ENCODE data around the gene ALPK3.

ALPK3 gene

DNA sequence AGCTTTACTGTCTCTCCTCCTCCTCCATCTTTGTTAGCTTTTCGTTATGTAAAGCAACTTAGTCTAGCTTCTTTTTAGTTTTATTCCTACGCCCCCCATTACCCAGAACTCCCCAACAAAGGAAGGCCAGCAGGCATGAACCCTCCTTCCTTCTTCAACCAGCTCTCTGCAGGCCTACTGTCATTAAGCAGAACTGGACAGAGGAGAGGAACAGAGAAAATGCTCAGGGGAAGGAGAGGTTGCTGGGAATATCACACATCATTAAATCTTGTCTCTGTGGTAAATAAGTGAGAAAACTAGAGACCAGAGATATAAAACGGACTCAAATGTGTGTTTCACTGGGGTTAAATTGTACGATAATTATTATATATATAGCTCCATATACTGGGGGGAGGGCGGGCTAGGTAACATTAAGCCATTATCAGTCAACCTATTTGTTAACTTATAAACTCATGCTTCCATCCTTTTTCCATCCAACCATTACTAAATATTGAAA, 48.0 kb downstream of the ALPK3 start:
- no peak overlapping the region for H3K4me3 ChIP-seq (ENCODE audit: low read depth, low read length)
- TF ChIP-seq, protein P1, sequence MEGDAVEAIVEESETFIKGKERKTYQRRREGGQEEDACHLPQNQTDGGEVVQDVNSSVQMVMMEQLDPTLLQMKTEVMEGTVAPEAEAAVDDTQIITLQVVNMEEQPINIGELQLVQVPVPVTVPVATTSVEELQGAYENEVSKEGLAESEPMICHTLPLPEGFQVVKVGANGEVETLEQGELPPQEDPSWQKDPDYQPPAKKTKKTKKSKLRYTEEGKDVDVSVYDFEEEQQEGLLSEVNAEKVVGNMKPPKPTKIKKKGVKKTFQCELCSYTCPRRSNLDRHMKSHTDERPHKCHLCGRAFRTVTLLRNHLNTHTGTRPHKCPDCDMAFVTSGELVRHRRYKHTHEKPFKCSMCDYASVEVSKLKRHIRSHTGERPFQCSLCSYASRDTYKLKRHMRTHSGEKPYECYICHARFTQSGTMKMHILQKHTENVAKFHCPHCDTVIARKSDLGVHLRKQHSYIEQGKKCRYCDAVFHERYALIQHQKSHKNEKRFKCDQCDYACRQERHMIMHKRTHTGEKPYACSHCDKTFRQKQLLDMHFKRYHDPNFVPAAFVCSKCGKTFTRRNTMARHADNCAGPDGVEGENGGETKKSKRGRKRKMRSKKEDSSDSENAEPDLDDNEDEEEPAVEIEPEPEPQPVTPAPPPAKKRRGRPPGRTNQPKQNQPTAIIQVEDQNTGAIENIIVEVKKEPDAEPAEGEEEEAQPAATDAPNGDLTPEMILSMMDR (IDR thresholded peaks at IDR 0.05; ENCODE audit: control insufficient read depth, extremely low read depth, insufficient read depth) = no peak
- no peak for DNase-seq (ENCODE audit: low read depth)

DNA sequence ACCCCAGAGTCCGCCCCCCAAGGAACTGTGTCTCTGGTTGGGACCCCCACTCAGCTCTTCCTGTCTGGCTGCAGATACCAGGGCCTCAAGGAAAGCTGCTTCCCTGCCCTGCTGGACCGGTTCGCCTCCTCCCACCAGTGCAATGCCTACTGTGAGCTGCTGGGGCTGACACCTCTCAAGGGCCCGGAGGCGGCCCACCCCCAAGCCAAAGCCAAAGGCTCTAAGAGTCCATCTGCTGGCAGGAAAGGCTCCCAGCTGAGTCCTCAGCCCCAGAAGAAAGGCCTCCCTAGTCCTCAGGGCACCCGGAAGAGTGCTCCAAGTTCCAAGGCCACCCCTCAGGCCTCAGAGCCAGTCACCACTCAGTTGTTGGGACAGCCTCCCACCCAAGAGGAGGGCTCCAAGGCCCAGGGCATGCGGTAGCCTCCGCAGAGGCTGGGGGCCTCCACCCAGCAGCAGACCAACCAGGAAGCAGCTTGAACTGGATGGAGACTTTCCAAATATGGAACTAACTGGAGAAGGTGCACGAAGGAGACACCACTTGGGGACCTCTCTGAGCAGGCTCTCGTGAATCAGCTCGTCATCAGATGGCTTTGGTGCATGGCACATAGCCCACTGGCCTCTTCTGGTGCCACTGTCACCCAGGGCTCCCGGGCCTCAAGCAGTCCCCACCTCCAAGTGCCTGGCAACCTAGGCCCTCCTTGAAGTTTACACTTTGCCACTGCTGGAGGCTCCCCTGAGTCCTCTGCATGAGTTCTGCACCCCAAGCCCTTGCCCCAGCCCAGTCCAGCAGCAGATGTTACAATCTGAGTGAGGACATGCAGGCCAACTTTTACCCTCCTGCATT, 51.1 kb downstream of the ALPK3 start:
- no peak for DNase-seq (ENCODE audit: low read depth)
- TF ChIP-seq, protein P1 (IDR thresholded peaks at IDR 0.05; ENCODE audit: control insufficient read depth, extremely low read depth, insufficient read depth) = no peak
- H3K4me3 ChIP-seq (ENCODE audit: low read depth, low read length) = no peak overlapping the region

DNA sequence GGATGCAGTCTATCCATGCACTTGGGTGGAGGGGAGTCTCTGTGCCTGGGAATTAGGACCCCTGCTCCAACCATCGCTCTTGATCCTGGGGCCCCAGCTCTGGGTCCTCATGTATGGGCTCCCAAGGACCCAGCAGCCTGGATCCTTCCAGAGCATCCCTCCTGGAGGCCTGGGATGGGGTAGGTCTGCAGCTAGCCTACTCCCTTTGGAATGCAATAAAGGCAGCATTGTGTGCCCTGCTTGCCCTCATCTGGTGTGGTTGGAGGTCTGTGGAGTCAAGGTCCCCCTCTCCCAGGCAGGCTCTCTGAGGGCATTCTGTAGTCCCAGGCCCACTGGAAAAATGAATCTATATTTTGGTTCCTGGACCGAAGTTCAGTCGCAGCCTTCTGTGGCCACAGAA, 52.4 kb downstream of the ALPK3 start:
- DNase-seq (ENCODE audit: low read depth) = no peak
- no peak overlapping the region for H3K4me3 ChIP-seq (ENCODE audit: low read depth, low read length)
- TF ChIP-seq, protein P1 (IDR thresholded peaks at IDR 0.05; ENCODE audit: control insufficient read depth, extremely low read depth, insufficient read depth) = no peak

DNA sequence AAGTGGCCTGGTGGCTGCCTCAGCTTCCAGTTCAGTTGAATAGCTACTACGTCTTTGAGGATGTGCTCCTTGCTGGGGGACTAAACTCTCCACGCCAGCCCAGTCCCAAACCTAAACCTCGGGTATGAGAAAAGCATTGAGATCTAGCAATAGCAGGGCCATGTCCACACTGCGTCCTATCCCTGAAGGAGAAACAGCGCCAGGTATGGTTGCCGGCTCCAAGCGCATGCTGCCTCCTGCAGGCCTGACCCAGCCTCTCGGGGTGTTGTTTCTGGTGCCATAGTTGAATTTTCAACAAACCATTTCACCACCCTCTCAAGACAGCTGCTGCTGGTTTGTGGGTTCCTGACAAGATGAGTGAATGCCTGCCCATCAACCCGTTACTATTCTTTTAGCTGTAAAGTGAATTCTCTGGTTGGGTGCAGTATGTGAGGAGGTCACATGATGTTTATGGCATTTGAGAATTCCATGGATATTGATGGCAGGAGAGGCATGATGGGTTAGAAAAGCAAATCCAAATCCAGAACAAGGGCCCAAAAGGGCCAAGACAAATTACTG, 54.4 kb downstream of the ALPK3 start:
- no peak overlapping the region for H3K4me3 ChIP-seq (ENCODE audit: low read depth, low read length)
- no peak for DNase-seq (ENCODE audit: low read depth)
- TF ChIP-seq, protein P1 (IDR thresholded peaks at IDR 0.05; ENCODE audit: control insufficient read depth, extremely low read depth, insufficient read depth) = no peak

DNA sequence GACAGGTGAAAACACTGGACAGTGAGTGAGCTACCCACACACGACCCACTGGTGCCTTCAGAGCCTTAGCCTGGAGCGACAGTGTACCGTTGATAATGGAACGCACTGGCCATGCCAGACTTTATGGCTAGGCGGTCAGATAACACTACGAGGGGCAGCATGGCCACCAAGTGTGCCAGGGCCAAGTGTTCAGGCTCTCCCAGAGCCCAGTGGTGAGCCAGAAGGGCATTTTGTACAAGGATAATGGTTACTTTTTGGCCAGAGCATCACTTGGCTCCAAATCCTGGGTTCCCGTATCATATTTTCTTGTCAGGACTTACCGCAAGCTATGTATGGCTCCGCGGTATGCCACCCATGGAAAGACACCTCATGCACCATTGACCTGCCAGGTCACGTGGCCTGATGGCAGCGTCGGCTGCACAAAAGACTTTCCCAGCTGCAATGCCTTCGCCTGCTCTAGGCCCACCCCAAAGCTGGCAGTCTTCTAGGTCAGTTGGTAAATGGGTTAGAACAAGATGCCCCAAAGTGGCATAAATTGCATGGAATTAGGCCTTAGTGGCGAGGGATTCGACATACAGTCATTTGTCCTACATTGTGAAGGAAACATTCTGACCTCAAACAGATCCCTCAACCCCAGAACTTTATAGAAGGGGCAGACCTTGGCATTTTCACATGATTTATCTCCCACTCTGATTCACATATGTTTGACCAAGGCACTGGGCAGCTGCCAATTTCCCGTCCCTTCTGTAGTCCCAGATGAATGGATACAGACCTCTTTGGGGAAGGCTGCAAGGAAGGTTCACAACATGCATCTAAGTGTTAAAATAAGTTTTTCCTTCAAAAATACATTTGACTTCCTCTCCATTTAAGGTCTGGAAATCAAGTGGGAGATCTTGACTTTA, 55.1 kb downstream of the ALPK3 start:
- TF ChIP-seq, protein P1 (IDR thresholded peaks at IDR 0.05; ENCODE audit: control insufficient read depth, extremely low read depth, insufficient read depth) = no peak
- no peak overlapping the region for H3K4me3 ChIP-seq (ENCODE audit: low read depth, low read length)
- no peak for DNase-seq (ENCODE audit: low read depth)

DNA sequence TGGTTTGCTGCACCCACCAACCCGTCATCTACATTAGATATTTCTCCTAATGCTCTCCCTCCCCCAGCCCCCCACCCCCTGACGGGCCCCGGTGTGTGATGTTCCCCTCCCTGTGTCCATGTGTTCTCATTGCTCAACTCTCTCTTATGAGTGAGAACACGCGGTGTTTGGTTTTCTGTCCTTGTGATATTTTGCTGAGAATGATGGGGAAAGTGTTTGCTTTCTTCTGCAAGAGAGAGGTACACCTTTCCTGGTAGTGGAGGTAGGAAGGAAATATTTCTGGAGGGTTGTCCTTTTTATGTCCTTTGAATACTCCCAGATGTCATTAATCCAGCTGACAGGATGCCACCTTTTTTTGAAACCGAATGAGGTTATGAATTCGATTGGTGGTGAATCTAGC, 56.8 kb downstream of the ALPK3 start:
- DNase-seq (ENCODE audit: low read depth) = no peak
- TF ChIP-seq, protein P1 (IDR thresholded peaks at IDR 0.05; ENCODE audit: control insufficient read depth, extremely low read depth, insufficient read depth) = no peak
- no peak overlapping the region for H3K4me3 ChIP-seq (ENCODE audit: low read depth, low read length)

Data from LNCaP clone FGC (cell line).